GM19372 (cell line): ENCODE results near the gene ADM2.
A peak's percentile ranks its signal among the peaks of the same experiment; 100 is the strongest.

Experiments
- ATAC-seq: cut with Tn5 transposase; IDR thresholded peaks from one replicate; pipeline ENCODE4 v1.9.1; 2021; ENCODE audit warnings: mild to moderate bottlenecking, low read depth, moderate library complexity; ENCODE audit not compliant: unreplicated experiment

The ADM2 gene

DNA sequence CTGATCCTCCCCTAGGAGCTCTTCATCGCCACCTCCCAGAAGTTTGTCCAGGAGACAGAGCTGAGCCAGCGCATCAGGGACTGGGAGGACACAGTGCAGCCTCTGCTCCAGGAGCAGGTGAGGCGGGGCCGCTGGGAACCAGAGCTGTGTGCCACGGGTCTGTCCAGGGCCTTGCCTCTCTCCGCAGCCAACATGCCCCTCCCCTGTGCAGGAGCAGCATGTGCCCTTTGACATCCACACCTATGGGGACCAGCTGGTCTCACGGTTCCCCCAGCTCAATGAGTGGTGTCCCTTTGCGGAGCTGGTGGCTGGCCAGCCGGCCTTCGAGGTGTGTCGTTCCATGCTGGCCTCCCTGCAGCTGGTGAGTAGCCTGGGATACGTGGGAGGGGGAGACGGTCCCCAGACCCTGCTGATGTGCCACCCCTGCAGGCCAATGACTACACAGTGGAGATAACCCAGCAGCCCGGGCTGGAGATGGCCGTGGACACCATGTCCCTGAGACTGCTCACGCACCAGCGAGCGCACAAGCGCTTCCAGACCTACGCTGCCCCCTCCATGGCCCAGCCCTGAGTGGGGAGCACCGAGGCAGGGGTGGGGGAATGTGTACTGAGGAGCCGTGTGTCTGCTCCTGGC is 41.6 kb downstream of the ADM2 start:
- ATAC-seq, result no peak

DNA sequence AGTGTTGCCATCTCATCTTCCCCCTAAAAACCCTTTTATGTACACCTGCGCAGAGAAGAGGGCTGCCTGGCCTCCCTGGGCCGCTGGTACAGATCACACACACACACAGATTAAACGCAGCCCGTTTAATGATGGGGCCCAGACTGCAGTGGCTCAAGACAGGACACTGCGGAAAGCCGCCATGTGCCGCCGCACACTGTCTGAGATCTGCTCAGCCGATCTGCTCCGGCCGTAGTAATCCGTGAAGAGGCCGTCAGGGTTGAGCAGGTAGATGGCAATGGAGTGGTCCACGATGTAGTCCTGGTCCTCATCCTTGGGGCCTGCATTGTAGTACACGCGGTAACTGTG is 42.1 kb downstream of the ADM2 start:
- ATAC-seq, result no peak

DNA sequence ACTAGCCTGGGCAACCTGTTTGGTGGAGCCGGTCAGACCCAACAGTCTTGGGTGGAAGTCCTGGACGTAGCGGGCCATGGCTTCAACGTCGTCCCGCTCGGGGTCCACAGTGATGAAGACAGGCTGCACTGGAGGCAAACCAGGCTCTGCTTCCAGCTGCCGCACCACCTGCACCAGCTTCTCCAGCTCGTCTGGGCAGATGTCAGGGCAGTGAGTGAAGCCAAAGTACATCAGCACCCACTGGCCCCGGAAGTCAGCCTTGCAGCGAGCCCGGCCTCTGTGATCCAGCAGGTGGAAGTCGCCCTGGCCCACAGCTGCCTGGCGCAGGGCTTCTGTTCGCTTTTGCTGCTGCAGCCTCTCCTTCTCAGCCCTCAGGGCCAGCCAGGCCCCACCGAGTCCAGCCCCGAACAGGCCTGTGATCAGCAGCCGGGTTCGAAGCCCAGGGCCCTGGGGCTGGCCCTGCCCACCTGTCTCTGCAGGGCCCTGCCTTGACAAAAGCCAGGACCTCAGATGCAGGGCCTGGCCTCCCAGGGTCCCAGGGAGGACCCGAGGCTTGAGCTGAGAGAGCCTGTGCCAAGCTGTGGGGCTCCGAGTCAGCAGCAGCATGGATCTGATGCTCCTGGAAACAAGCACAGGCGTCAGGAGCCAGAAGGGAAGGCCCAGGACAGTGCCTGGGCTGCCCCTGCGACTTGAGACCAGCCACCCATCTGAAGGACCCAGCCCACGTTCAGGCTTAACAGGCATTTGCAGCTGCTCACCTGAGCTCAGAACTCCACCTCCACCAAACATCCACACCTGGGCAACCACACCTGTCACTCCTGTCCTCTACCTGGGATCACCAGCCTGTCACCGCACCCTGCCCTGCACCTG is 42.7 kb downstream of the ADM2 start:
- ATAC-seq, result no peak

DNA sequence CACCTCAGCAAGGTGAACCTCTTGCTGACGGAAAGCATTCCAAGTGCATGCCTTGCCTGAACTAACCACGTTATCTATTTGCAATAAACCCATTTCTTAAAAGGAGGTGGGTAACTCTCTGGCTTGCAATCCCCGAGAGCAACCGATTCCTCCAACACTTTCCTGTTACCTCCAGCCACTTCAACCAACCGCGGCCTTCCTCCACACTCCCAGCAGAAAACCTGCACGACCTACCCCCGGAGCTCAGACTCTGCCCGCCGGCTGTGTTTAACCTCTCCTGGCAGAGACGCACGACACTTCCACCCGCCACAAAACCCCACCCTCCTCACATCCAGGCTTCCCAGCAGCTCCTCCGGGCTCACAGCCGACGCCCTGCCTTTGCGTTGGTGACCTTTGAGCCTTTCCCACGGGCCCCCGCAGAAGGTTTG is 43.3 kb downstream of the ADM2 start:
- ATAC-seq, result no peak

DNA sequence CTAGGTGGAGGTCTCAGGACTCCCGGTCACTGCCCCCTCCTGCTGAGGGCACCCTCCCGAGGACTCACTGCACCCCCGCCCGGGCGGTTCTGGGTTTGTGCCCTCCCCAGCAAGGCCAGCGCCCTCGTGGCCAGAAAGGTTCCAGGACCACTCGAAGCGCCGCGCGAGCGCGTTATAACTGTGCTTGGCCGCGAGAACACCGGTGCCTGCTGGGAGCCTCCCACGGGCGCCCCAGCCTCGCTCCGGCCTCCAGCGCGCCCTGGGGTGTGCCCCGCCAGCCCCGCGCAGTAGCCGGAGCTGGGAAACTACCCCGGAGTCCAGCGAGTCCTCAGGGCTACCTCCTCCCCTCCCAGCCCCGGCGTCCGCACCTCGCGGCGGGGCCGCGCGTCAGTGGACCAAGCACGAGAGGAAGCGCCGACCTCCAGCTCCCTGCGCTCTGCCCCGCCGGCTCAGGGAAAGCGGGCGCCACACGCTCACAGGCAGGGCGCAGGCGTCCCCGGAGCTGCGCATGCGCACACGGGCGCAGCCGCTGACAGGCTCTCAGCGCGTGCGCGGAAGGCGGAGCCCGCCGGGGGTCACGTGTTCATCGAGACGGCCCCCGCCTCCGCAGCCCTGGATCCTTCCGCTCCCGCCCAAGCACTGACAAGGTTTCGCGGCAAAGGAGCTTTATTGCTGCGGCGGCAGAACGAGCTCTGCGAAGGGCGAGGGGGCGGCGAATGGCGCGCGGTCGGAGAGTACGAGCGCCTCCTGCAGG is 43.9 kb downstream of the ADM2 start, which contains the start of gene SCO2:
Gene SCO2, minus strand, starts transcription at position 495 of the 754 bp plus-strand sequence. CDS start 1,187 bp downstream, outside the sequence.
- ATAC-seq, result peak; percentile 49

DNA sequence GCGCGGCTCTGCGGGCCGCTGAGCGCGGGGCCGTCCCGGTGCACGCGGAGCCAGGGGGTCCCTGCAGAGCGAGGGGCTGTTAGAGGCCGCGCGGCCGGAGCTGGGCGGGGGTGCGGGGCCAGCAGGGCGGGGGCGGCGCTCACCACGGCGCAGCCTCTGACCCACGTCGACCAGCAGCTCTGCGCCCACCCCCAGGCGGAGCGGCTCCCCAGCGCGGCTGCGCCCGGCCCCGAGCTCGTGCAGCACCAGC is 44.4 kb downstream of the ADM2 start:
- ATAC-seq, result no peak

DNA sequence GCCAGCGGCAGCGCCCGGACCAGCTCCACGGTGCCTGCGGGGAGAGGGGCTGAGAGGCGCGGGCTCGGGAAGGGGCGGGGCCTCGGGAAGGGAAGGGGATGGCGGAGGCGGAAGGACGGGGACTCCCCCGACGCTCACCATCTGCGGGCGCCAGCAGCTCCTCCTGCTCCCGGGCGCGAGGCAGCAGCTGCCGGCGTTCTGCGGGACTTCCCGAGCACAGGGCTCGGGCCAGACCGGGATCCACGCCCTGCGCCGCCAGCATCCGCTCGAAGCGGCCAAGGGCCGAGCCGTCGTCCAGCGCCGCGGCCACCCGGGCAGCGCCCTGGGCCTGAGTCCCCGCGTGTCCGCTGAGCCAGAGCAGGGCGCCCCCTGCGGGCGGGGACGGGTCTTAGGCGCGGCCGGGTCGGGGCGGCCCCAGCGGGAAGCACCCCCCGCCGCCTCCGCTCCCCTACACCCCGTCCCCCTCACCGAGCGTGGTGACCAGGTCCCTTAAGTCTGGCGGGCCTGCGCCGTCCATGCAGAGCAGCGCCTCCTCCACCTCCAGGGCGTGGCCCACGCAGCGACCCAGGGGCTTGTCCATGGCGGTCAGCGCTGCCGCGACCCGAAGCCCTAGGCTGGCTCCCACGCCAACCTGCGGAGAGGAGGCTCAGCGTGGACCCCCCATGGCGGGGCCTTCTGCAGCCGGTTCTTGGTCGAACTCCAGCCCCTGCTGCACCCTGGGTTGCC is 44.9 kb downstream of the ADM2 start:
- ATAC-seq, result peak; percentile 23

DNA sequence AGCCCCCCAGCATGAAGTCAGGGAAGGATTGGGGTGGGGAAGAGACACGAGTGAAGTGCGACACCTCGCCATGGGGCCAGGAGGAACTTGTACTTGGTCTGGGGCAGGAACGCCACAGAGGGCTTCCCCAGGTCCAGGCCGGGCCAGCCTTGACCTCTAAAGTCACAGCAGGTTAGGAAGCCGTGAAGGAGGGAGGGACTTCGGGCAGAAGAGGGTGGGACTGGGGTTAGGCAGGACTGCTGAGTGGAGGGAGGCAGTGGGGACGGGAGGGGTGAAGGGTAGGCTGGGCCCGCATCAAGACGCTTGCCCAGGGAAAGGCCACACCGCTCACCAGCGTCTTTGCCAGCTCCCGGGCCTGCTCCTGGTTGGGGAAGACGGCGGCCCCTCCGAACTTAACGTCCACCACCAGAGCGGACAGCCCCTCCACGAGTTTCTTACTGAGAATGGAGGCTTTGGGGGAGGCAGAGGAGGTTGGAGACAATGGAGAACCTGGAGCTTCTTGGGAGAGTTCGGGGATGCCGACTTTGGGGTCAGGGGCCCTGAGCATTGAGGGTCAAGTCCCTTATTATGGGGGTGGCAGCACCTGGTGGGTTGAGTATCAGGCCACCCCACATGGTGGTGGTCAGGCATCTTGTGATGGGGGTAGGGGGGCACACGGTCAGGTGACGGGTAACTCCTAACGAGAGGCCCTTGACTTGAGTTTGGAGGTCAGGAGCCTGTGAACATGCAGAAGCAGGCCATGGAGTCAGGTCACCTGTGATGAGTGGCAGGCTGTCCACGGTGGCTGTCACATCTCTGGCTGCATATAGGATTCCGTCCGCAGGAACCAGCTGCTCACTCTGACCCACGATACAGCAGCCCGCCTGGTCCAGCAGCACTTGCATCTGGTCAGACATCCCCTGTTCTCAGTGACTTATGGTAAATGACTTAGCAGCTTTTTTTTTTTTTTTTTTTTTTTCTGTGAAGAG is 45.8 kb downstream of the ADM2 start:
- ATAC-seq, result no peak

DNA sequence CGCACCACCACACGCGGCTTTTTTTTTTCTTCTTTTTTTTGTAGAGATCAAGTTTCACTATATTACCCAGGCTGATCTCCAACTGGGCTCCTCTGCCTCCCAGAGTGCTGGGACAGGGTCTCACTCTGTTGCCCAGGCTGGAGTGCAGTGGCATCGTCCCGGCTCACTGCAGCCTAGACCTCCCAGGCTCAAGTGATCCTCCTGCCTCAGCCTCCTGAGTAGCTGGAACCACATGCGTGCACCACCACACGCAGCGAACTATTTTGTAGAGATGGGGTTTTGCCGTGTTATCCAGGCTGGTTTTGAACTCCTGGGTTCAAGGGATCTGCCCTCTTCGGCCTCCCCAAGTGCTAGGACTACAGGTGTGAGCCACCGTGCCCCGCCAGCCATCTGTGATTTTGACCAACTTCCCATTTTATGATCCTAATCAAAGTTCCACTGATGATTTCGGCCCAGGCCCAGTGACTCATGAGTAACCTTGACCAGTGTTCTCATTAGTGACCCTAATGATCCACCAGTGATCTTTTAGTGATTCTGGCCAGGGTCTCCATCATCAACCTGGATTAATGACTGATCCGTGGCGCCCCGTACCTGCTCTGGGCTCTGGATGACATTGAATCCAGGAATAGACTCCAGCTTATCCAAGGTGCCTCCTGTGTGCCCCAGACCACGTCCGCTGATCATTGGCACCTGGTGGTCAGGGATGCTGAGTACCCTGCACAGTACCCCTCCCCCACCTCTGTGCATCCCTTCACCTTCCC is 46.8 kb downstream of the ADM2 start:
- ATAC-seq, result no peak

DNA sequence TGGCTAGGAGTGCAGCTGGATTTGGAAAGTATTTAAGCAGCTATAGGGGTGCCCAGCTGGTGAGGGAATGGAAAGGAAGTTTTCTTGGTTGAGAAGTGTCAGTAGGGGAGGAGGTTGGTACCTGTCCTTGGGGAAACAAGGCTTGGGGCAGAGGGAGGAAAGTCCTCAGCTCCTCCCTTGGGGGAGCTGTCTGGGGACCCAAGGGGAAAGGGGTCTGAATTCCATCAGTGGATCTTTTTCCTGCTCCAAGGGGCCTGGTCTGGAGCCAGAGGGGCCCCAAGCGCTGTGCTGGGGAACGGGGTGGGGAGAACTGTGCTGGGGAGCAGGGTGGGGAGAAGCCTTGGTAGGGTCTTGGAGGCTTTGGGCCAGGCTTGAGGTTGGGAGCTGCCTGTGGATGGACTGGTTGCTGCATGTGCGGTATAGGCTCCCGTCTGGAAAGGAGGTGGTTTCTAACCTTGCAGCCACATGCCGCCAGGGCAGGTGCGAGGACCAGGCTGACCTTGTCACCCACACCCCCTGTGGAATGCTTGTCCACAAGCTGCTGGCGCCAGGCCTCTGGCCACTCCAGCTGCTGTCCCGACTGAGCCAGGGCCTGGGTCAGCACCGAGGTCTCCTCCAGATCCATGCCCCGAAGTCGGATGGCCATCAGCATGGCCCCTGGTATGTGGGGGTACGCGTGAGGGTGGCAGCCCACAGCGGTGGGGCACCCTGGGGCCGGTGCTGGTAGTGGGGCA is 47.5 kb downstream of the ADM2 start:
- ATAC-seq, result no peak

DNA sequence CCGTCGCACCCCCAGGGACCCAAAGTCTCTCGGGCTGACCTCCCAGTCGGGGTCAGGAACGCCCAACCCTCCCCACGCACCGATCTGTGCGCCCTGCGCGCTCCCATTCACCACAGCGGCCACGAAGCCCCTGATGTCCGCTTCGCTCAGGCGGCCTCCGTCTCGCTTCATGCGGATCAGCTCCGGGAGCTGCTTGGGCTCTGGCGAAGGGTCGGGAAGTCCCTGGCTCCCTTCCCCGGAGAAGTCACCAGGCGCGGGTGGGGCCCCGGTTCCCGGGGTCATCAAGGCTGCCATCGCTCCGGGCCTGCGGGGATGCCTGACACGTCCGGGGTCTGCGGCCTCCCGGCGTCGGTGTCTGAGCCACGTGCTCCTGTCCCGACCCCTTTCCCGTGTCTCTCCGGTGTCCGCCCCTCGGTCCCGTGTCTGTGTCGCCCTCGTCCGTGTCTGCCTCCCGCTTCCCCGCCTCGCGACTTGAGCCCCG is 48.1 kb downstream of the ADM2 start:
- ATAC-seq, result no peak

DNA sequence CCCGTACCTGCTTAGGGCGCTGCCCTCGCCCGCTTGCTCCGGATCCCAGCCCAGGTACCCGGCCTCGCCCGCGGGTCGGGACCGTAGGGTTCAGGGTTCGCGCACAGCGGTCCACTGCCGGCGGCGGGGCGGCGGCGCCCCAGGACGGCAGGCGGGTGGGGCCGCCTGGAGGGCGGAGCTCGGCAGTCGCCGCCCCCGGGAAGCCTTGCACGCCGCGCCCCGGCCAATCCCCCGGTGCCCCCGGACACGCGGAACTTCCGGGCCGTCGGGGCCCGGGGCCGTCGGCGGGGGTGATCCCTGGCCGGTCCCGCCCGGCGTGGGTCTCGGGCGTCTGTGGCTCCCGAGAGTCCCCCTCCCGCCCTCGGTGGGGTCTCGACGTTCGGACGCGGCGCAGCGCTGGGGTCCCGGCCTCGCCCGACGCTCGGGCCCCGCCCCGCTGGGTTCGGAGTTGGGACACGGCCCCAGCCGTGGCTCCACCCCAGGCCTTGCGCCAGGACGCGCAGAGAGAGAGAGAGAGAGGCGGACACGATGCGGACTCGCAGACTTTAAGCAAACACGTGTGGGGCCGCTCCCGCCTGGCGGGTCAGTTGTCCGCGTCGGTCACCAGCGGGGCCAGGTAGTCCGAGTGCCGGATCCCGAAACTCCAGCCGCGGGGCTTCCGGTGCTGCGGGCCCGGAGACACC is 48.7 kb downstream of the ADM2 start, which contains the start of gene TYMP:
Gene TYMP, minus strand, starts transcription at position 116 of the 683 bp plus-strand sequence. CDS start 303 bp downstream, outside the sequence.
- ATAC-seq, result no peak

DNA sequence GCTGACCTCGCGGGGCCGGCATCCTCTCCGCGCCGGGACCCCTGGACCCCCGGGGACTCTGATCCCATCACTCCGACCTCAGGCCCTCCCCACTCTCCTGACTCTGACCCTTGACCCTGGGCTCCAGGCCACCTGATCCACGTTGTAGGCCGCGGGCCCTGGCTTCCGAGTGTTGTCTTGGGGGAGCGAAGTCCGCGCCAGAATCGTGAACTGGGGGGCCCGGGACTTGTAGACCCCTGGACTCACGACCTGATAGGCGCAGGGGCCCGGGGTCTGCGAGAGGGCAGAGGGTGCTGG is 49.2 kb downstream of the ADM2 start:
- ATAC-seq, result no peak

DNA sequence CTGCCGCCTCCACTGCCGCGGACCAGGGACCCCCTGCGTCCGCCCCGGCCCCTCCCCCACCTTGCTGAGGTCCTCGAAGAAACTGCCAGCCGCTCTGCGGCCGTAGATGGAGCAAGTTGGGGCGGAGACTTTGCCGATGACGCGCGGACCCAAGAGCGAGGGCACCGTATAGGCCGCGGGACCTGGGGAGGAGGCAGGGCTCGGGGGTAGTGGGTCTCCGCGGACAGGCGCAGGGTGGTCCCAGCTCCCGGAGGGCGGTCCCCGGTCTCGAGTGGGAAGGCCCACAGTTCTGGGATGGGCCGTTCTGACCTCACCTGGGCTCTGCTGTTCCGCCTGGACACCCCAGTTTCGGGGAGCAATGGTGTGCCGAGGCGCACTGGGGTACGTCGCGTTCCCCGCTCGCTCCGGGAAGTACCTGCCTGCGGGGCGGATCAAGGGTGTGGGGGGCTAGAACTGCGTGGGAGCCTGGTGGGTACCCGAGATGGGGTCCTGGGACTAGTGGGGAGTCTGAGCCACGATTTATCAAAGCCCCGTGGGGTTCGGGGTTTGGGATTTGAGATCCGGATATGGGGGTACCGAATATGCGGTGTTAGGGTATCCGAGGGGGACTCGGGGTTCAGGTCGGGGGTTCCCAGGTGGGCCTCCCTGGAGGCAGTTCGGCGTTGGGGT is 49.7 kb downstream of the ADM2 start:
- no peak for ATAC-seq

DNA sequence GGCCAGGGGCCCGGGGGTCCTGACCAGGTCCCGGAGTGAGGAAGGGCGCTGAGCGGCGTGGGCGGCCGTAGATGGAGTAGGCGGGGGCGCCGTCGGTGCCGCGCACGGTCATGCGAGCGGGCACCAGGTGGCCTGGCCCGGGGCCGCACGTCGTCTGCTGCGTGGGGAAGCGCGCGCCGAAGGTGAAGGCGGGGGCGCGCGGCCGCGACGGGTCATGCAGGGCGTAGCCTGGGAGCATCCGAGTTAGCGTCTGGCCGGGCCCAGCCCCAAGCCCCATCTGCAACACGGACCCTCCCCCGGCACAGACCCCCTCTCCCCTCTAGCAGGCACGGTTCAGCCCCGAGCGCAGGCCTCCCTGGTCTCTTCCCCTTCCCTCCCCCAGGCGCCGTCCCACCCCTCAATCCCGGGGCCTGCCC is 50.2 kb downstream of the ADM2 start:
- no peak for ATAC-seq

DNA sequence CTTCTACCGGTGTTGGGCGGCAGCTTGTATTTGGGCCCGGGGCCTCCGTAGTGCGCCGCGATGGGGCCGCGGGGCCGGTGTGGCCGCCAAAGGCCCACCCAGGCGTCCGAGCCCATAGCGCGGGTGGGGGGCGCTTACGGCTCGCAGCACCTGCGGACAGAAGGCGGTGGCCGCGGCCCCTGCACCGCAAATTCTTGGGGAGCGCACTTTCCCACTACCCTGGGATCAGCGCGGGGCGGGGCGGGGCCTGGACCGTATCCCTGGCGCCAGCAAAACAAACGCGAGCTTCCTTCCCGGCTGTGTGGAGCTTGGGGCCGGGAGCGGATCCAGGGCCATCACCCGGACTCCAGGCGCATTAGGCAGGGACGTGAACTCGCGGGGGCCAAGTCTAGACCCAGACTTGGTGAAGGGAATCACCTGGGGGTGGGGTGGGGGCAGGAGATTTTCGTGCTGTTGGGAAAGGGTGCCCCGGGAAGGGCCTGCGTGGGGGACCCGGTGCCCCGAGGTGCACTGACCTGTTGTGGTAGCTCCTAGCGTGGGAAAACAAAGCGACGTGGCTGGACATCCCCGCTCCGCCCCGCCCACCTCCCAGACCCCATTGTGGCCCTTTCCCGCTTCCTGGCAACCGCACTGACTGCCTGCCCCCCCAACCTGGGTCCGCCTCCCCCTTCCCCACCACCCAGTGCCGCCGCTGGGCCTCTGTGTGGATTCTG is 50.8 kb downstream of the ADM2 start:
- no peak for ATAC-seq
